ENCODE measurements around the gene FCN3.
A peak's percentile ranks its signal among the peaks of the same experiment; 100 is the strongest.

Gene FCN3

DNA sequence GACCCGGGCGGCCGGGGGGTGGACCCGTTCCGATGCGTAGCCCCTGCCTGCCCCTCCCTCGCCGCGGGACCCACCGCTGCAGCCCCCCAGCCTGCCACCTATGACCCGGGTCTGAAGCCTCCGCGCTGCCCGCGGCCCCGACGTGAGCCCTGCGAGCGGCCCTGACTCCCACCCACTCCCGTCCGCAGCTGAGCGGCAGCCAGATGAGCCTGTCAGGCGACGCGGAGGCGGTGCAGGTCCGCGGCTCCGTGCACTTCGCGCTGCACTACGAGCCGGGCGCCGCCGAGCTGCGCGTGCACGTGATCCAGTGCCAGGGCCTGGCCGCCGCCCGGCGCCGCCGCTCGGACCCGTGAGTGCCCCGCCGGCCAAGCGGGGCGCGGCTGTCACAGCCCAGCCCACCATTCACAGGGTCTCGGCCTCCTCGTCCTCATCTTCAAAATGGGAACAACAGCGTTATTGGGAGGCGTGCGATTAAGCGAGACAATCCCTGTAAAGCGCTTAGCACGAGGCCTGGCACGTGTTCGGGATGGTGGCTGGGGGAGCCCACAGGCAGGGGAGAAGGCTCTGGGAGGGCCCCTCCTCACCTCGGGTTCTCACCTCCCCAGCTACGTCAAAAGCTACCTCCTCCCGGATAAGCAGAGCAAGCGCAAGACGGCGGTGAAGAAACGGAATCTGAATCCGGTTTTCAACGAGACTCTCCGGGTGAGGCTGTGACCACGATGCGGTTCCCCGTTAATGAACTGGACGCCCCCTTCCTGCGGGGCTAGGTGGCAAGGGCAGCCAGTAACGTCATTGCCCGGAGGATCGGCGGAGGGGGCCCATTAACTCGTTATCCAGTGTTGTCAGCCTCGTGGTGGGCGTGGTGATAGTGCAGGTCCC is 24.6 kb downstream of the FCN3 start:
- peak; percentile 68 for DNase-seq
- in situ Hi-C loops (cut with HindIII; ENCODE audit: low pct_ligation_motif_present, low pct_unique_long_range_greater_than_20kb, low sequenced_read_pairs), result no loop called here

DNA sequence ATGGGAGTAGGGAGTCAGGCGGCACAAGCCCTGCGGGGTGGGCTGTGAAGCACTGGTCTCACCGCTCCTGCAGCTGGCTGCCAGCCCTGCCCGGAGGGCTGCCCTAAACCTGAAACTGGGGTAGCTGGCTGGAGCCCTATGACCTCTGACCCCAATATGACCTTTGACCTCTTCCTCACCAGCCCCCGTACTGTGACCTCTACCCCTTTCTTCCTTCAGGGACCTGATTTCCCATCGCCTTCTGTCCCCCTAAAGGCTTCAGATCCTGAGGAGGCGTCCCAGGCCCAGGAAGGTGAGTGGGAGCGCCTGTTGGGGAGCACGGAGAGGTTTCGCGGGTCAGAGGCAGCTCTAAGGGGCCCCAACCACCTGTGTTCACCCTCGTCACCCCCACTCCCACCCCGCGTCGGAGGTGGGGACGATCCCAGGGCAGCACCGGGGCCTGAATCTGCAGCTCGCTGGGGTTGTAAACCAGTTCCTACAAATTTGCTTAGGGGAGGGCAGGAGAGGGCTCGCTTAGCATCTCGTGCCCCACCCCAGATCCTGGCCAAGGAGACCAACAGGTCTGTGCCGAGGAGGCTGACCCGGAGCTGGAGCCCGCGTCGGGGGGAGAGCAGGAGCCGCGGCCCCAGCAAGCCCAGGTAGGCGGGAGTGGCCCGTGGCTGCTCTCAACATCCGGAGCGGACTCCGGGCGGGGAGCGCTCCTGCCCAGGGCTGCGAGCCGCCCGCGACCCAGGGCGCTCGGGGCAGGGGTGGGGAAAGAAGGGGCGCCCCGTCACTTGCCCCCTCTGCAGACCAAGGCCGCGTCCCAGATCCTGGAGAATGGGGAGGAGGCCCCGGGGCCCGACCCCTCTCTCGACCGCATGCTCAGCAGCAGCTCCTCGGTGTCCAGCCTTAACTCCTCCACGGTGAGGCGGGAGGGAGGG is 25.5 kb downstream of the FCN3 start:
- peak; percentile 53 for DNase-seq
- in situ Hi-C loops (cut with HindIII; ENCODE audit: low pct_ligation_motif_present, low pct_unique_long_range_greater_than_20kb, low sequenced_read_pairs), result no loop called here

DNA sequence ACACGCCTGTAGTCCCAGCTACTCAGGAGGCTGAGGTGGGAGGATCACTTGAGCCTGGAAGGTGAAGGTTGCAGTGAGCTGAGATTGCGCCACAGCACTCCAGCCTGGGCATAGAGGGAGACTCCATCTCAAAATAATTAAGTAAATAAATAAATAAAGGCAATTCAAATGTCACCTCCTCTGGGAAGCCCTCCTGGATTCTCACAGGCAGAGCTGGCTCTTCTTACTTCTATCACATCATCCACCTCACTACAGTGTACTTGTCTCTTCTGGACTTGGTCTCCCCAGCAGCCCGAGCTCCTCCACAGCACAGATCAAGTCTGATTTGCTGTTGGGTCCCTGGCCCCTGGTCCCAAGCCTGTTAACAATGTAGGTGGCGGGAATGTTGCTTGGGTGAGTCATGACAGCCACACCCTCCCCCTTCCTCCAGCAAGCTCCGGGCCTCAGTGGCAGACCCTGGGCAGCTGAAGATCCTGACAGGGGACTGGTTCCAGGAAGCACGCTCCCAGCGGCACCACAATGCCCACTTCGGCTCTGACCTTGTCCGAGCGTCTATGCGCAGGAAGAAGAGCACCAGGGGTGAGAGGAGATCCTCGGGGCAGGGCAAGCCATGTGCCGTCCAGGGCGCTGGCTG is 27.5 kb downstream of the FCN3 start:
- in situ Hi-C loops (cut with HindIII; ENCODE audit: low pct_ligation_motif_present, low pct_unique_long_range_greater_than_20kb, low sequenced_read_pairs), result no loop called here

DNA sequence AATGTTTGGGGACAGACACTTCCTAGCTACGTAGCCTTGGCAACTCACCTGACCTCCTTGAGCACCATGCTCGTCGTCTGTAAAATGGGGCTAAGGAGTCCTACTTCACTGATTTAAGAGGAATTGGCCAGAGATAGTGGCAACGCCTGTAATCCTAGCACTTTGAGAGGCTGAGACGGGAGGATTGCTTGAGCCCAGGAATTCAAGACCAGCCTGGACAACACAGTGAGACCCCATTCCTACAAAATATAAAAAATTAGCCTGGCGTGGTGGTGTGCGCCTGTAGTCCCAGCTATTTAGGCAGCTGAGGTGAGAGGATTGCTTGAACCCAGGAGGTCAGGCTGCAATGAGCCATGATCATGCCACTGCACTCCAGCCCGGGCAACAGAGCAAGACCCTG is 28.3 kb downstream of the FCN3 start:
- no peak for DNase-seq
- in situ Hi-C loops (cut with HindIII; ENCODE audit: low pct_ligation_motif_present, low pct_unique_long_range_greater_than_20kb, low sequenced_read_pairs), result no loop called here

More for the DNA sequence above, 27.5 kb downstream of the FCN3 start:
- DNase-seq, result no peak

DNA sequence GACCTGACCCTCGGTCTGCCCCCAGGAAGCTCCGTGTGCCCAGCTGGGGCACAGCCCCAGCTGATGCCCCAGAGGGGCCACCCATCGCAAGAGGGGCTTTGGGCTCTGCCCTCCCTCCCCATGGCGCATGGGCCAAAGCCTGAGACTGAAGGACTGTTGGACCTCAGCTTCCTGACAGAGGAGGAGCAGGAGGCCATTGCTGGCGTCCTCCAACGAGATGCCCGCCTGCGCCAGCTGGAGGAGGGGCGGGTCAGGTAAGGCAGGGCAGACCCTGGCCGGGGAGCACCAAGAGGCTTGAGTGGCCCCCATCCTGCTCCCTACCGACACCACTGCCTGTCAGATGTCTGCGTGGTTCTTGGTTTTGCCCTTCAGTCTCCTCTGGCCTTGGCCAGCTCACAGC is 29.4 kb downstream of the FCN3 start:
- DNase-seq, result no peak
- in situ Hi-C loops (cut with HindIII; ENCODE audit: low pct_ligation_motif_present, low pct_unique_long_range_greater_than_20kb, low sequenced_read_pairs), result no loop called here

DNA sequence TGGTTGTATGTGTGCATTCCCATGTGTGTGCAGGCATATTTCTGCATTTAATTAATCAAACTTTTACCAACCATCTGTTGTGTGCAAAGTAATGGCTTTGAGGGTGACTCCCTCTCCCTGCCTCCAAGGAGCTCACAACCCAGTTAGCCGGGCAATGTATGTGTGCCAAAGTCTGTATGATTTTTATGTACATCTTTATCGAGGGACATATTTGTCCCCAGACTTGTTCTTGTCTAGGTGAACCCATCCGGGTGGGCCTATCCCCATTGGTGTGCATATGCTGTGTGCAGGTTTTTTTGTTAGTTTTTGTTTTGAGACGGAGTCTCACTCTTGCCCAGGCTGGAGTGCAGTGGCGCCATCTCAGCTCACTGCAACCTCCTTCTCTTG is 31.0 kb downstream of the FCN3 start:
- DNase-seq, result no peak
- in situ Hi-C loops (cut with HindIII; ENCODE audit: low pct_ligation_motif_present, low pct_unique_long_range_greater_than_20kb, low sequenced_read_pairs), result no loop called here

DNA sequence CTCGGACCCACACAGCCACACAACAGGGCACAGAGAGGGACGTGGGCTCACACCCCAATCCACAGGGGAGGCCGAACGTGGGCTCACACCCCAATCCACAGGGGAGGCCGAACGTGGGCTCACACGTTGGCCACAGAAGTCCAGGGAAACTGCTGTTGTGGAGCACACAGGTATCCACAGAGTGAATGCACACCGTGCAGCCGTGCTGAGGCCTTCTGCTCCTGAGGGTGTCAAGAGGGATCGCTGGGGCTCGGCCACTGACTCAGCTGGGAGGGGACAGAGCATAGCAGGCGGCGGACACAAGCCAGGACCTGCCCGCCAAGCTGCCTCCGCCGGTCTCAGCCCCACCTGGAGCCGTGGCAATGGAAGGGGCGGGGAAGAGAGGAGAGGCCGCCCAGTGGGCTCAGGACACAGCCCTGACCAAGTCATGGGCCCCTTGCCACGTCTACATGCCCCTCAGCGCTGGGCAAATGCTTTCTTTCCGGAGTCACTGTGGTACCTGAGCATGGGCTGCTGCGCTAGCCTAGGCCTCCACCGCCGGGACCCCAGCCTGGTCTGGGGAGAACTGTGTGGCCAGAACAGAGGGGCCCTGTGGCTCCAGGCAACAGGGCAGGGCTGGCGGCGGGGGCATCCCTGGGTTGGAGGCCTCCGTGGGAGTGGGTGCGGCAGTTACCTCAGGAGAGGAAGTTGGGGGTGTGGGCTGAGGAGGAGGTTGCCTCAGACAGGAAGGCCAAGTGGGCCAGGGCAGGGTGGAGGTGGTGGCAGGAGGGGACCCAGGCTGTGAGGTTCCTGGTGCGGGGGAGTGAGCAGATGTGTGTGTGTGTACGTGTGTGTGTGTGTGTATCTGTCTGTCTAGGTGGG is 31.6 kb downstream of the FCN3 start:
- in situ Hi-C loops (cut with HindIII; ENCODE audit: low pct_ligation_motif_present, low pct_unique_long_range_greater_than_20kb, low sequenced_read_pairs), result no loop called here
- no peak for DNase-seq

DNA sequence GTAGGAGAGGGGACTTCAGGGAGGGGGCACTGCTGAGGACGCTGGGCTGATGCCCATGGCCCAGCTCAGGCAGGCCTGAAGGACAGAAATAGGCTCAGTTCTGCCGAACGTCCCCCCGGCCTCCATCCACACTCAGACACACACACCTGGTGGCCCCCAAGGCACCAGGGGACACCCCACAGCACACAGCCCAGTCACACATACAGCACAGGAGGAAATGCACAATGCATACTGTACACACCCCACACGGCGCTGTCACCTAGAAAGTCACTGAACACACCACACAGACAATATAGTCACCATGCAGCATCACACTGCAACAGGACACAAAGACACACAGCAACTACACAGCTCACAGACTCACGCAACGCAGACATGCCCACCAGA is 32.2 kb downstream of the FCN3 start:
- no peak for DNase-seq
- in situ Hi-C loops (cut with HindIII; ENCODE audit: low pct_ligation_motif_present, low pct_unique_long_range_greater_than_20kb, low sequenced_read_pairs), result no loop called here

DNA sequence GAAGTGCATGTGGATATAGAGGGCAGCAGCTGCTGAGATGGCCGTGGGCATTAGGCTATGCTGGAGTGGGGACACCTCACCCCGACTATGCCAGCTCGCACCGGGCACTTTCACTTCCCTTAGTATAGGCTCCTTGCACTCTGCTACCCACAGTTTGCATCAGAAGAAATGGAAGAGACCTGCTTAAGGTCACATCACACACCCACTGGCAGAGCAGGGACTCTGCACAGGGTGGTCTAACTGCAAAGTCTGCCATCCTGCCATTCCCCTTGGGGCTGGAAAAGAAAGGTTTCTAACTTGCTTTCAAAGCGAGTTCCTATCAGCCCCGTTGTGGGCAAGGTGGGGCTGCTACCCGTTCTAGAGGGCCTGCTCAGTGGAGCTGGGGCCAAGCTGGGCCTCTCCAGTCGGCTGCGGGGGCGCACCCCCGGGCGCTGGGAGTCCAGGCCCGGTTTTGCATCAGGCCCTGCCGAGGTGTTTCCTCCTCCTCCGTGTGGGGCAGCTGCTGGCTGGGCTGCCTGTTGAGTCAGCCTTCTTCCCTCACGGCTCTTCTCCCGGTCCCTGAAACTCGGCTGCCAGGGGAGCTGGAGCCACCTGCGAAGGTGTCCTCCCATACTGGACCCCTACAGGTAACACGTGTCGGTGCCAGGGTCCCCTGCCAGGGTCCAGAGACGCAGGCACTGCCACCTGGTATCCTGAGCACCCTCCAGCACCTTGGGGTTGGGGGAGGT is 32.9 kb downstream of the FCN3 start, which contains the start of gene SYTL1:
TSS of gene SYTL1 (plus strand) at position 498 of the 728 bp plus-strand sequence. CDS start 3,313 bp downstream, outside the sequence.
- DNase-seq, result peak; percentile 74
- in situ Hi-C loops (cut with HindIII; ENCODE audit: low pct_ligation_motif_present, low pct_unique_long_range_greater_than_20kb, low sequenced_read_pairs), result no loop called here

DNA sequence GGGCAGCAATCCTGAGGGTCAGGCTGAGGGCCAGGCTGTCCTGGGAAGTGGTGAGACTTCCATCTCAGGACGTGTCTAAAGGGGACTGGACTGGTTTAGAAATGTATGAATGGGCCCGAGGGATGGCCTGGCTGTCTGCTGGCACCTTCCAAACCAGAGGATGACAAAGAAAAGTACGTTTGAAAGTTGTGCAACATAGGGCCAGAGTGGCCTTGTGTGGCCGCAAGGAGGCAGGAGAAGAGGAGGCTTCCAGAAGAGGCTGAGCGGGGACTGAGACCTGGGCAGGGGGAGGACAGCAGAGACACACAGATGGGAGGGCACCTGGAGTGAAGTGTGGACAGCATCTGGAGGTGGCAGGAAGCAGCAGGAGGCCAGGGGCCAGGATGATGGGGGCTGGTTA is 35.4 kb downstream of the FCN3 start:
- in situ Hi-C loops (cut with HindIII; ENCODE audit: low pct_ligation_motif_present, low pct_unique_long_range_greater_than_20kb, low sequenced_read_pairs), result no loop called here
- DNase-seq, result no peak

DNA sequence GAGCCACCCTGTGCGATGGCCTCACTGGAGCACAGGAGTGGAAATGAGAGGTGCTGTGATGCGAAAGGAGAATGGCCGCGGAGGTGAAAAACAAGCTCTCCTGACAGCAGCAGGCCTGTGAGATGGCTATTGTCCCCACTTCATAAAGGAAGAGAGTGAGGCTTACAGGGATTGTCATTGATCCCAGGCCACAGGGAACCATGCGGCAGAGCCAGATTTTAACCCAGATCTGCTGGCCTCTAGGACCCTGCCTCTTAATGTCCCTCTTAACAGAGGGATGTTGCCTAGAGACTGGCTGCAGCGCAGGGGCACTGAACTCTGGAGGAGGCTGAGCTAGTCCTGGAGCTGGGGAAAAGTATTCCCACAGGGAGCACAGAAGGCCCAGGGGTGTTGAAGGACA is 35.9 kb downstream of the FCN3 start:
- DNase-seq, result no peak

DNA sequence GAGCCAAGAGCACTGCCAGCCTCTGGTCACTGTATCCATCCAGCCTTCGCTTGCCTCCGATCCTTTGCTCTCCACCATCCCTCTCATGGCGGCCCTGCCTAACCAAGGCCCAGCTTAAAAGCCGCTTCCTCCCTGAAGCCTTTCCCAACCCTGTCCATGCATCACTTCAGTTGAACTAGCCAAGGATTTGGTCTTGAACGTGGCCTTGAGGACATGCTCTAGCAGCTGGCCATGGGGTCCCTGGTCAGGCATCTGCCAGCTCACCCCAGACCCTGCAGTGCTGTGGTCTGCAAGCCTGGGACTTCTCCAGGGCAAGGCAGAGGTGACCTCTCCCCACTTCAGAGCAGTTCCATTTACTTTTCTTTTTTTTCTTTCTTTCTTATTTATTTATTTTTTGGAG is 37.9 kb downstream of the FCN3 start:
- in situ Hi-C loops (cut with HindIII; ENCODE audit: low pct_ligation_motif_present, low pct_unique_long_range_greater_than_20kb, low sequenced_read_pairs), result no loop called here
- DNase-seq, result no peak

More for the DNA sequence above, 35.9 kb downstream of the FCN3 start:
- in situ Hi-C loops (cut with HindIII; ENCODE audit: low pct_ligation_motif_present, low pct_unique_long_range_greater_than_20kb, low sequenced_read_pairs), result no loop called here

DNA sequence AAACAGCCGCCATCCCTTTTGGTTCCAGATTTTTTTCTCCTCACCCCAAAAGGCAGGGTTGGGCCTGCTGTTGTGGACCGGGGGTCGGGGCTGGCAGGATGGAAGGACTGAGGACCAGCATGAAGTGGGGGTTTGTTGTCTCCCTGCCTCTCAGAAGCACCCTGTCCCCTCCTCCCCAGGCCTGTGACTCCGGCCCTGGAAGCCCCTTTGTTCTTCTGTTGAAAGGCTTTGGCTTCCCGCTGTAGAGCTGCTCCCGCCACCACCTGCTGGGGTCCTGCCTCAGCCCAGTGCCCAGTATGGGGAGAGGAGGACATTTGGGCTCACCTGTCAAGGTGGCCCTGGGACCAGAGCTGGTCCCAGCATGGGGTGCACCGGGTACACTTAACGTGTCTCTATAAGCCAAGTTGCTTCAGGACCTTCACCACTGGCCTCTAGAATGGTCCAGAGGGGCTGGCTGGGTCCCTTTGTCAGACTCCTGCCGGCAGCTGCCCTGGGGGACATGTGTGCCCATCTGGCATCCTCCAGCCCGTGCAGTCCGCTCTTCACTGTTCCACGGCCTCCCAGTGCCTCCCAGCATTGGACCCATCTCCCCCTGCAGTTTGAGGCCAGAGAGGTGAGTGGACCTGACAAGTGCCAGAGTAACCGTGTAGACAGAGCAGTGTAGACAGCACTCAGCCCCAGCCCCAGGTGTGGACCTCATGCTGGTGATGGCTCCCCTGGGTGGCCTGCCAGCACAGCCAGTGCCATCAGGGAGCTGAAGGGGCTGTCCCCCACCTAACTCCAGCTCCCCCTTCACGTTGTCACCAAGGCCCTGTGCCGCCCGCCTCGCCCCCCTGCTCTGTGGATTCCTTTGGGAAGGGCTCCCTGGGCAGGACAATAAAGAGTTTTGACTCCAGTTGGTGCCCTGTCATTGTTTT is 38.9 kb downstream of the FCN3 start:
- no peak for DNase-seq
- in situ Hi-C loops (cut with HindIII; ENCODE audit: low pct_ligation_motif_present, low pct_unique_long_range_greater_than_20kb, low sequenced_read_pairs), result no loop called here

DNA sequence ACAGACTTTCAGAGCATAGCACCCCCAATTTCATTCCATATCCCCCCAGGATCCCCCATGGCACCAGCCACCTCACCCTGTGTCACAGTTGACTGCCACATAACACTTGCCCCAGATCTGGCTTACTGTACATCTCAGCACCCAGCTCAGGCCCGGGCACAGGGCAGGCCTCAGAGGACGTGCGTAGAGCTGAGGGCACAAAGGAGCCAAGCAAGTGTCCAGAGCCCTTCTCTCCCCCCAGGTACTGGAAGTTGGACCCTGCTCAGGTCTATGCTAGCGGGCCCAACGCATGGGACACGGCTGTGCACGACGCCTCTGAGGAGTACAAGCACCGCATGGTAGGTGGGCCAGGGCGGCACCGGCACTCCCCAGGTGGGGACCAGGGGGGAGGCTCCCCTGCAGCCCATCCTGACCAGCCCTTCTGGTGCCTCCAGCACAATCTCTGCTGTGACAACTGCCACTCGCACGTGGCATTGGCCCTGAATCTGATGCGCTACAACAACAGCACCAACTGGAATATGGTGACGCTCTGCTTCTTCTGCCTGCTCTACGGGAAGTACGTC is 40.8 kb downstream of the FCN3 start:
- in situ Hi-C loops (cut with HindIII; ENCODE audit: low pct_ligation_motif_present, low pct_unique_long_range_greater_than_20kb, low sequenced_read_pairs), result no loop called here

DNA sequence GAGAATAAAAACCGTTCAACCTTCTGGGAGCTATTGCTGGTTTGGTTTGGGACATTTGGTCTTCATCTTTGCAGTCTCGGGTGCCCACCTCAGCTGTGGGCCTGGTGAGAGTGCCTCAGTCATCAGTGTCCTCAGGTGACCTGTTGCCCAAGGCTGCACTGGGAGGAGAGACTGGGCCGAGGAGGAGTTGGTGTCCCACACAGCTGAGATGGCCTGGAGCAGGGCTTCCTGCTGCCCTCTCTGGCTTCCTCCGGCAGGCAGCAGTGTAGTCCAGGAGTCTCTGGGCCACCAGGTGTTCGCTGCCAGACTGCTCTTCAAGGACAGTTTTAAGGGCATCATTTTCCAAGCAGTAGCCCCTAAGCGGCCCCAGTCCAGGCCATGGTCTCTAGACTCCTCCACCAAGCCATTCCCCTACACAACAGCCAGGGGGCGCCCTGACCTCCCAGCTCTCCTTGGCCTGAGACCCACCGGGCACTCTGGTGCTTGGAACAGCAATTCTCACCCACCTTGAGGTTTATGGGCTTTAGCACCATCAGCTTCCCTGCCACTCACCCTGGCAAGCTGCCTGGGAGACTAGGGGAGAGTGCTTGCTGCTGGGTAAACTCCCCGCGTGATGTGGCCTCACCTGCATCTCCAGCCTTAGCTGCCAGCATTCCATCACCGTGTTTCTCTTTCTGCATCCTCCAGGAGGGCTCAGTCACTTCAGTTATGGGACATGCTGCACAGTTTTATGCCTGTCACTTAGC is 41.9 kb downstream of the FCN3 start:
- DNase-seq, result peak; percentile 21
- in situ Hi-C loops (cut with HindIII; ENCODE audit: low pct_ligation_motif_present, low pct_unique_long_range_greater_than_20kb, low sequenced_read_pairs), result no loop called here

More for the DNA sequence above, 40.8 kb downstream of the FCN3 start:
- no peak for DNase-seq

DNA sequence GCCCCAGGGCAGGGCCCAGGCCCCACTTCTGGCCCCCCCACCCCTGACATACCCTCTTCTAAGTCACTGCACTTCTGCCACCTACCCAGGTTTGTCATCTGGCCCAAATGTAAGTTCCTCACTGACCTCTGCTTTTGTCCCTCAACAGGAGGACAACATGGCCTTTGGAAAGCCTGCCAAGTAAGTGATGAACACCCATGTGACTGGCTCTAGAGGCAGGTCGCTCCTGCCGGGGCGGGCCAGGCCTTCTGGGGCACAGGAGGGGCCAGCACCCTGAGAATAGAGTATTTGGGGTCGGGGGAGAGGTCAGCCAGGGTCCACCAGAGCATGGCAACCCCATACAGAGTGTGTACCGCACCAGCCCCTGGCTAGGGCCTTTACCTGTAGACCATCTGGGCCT is 42.7 kb downstream of the FCN3 start:
- DNase-seq, result no peak
- in situ Hi-C loops (cut with HindIII; ENCODE audit: low pct_ligation_motif_present, low pct_unique_long_range_greater_than_20kb, low sequenced_read_pairs), result no loop called here

Data from ACHN (cell line).